H9 (cell line): Measurements from ENCODE around the gene NOSIP. TPM values are rescaled to one million over a fixed set of nuclear protein-coding genes. Genes with fewer than 3 reads are reported as not detected.

Experiments used
- DNase-seq: peaks from one replicate; pipeline ENCODE4 v3.0.0-alpha.2; 2017
- H2AFZ ChIP-seq: one replicate; pipeline ENCODE4 v1.6.1; 2013; ENCODE audit warnings: mild to moderate bottlenecking, low read length, control low read depth, moderate library complexity
- H2AK5ac ChIP-seq: 2 replicates; pipeline ENCODE4 v1.6.1; 2013; ENCODE audit warnings: low read length, control low read depth, mixed read lengths; ENCODE audit not compliant: insufficient read length
- H2BK120ac ChIP-seq: one replicate; pipeline ENCODE4 v1.6.1; 2013; ENCODE audit warnings: low read depth, mild to moderate bottlenecking, low read length, control low read depth, inconsistent platforms; ENCODE audit not compliant: poor library complexity, severe bottlenecking
- H2BK12ac ChIP-seq: 2 replicates; pipeline ENCODE4 v1.6.1; 2013; ENCODE audit warnings: low read length, control low read depth, mixed read lengths, low read depth; ENCODE audit not compliant: insufficient read length
- H2BK15ac ChIP-seq: 2 replicates; pipeline ENCODE4 v1.6.1; 2013; ENCODE audit warnings: low read depth, low read length, control low read depth
- H2BK20ac ChIP-seq: one replicate; pipeline ENCODE4 v1.6.1; 2013; ENCODE audit warnings: low read depth, mild to moderate bottlenecking, low read length, control low read depth, inconsistent platforms; ENCODE audit not compliant: poor library complexity, severe bottlenecking
- H2BK5ac ChIP-seq: 2 replicates; pipeline ENCODE4 v1.6.1; 2013; ENCODE audit warnings: low read length, control low read depth, mixed read lengths; ENCODE audit not compliant: insufficient read length
- H3K14ac ChIP-seq: 2 replicates; pipeline ENCODE4 v1.6.1; 2013; ENCODE audit warnings: low read length, control low read depth; ENCODE audit not compliant: insufficient read depth
- H3K18ac ChIP-seq: 2 replicates; pipeline ENCODE4 v1.6.1; 2013; ENCODE audit warnings: low read depth, mild to moderate bottlenecking, mixed read lengths, low read length, control low read depth; ENCODE audit not compliant: insufficient read length
- H3K23ac ChIP-seq: 2 replicates; pipeline ENCODE4 v1.6.1; 2013; ENCODE audit warnings: low read length, control low read depth, mixed read lengths, low read depth; ENCODE audit not compliant: insufficient read length
- H3K23me2 ChIP-seq: 2 replicates; pipeline ENCODE4 v1.6.1; 2013; ENCODE audit warnings: low read depth, mild to moderate bottlenecking, mixed read lengths, low read length, control low read depth; ENCODE audit not compliant: insufficient read length, poor library complexity, severe bottlenecking
- H3K27ac ChIP-seq: 2 replicates; pipeline ENCODE4 v1.5.1; 2013; ENCODE audit warnings: low read length, control low read depth, mixed read lengths, low read depth; ENCODE audit not compliant: insufficient read length
- H3K27me3 ChIP-seq: 2 replicates; pipeline ENCODE4 v1.6.1; 2013; ENCODE audit warnings: low read length, control low read depth, inconsistent platforms; ENCODE audit not compliant: insufficient read depth
- H3K4ac ChIP-seq: 2 replicates; pipeline ENCODE4 v1.6.1; 2013; ENCODE audit warnings: low read depth, mild to moderate bottlenecking, control low read depth, inconsistent platforms, low read length, moderate library complexity
- H3K4me1 ChIP-seq: 2 replicates; pipeline ENCODE4 v1.6.1; 2013; ENCODE audit warnings: low read length, control low read depth, inconsistent platforms; ENCODE audit not compliant: insufficient read depth
- H3K4me2 ChIP-seq: 2 replicates; pipeline ENCODE4 v1.6.1; 2013; ENCODE audit warnings: low read length, control low read depth, mixed read lengths; ENCODE audit not compliant: insufficient read length, insufficient read depth
- H3K56ac ChIP-seq: 2 replicates; pipeline ENCODE4 v1.6.1; 2013; ENCODE audit warnings: low read depth, mild to moderate bottlenecking, mixed read lengths, low read length, control low read depth; ENCODE audit not compliant: insufficient read length
- H3K79me1 ChIP-seq: 2 replicates; pipeline ENCODE4 v1.6.1; 2013; ENCODE audit warnings: low read depth, mild to moderate bottlenecking, moderate library complexity, low read length, control low read depth, inconsistent platforms; ENCODE audit not compliant: insufficient read depth, poor library complexity, severe bottlenecking
- H3K79me2 ChIP-seq: 2 replicates; pipeline ENCODE4 v1.6.1; 2013; ENCODE audit warnings: low read length, control low read depth, inconsistent platforms; ENCODE audit not compliant: insufficient read depth
- H3K9ac ChIP-seq: 2 replicates; pipeline ENCODE4 v1.6.1; 2013; ENCODE audit warnings: low read length, control low read depth, mixed read lengths; ENCODE audit not compliant: insufficient read length; ENCODE audit errors: extremely low read depth
- H3K9me3 ChIP-seq: one replicate; pipeline ENCODE4 v1.6.1; 2013; ENCODE audit warnings: low read depth, low read length, inconsistent platforms; ENCODE audit not compliant: control insufficient read depth
- H3T11ph ChIP-seq: one replicate; pipeline ENCODE4 v1.6.1; 2013; ENCODE audit warnings: mild to moderate bottlenecking, low read length, control low read depth, inconsistent platforms
- H4K20me1 ChIP-seq: one replicate; pipeline ENCODE4 v1.6.1; 2013; ENCODE audit not compliant: control insufficient read depth, insufficient read length, insufficient read depth
- H4K5ac ChIP-seq: 2 replicates; pipeline ENCODE4 v1.6.1; 2013; ENCODE audit warnings: low read depth, mild to moderate bottlenecking, mixed read lengths, low read length, control low read depth; ENCODE audit not compliant: insufficient read length
- H4K8ac ChIP-seq: replicated peaks from 2 replicates; pipeline ENCODE4 v1.6.1; 2013; ENCODE audit warnings: low read length, control low read depth, mixed read lengths, low read depth; ENCODE audit not compliant: insufficient read length
- H4K91ac ChIP-seq: 2 replicates; pipeline ENCODE4 v1.6.1; 2013; ENCODE audit warnings: low read depth, mild to moderate bottlenecking, moderate library complexity, mixed read lengths, low read length, control low read depth; ENCODE audit not compliant: insufficient read length
- H3K27ac Mint-ChIP-seq, 3 experiments: 2 replicates in 2 of 3; 3 replicates in 1 of 3; pipeline ENCODE4 v1.8.0; 2020 to 2021; ENCODE audit warnings: mixed read lengths in 3 of 3, mild to moderate bottlenecking in 1 of 3, moderate library complexity in 1 of 3
- H3K27me3 Mint-ChIP-seq: 2 replicates; pipeline ENCODE4 v1.8.0; 2021; ENCODE audit warnings: low read depth, mild to moderate bottlenecking, moderate library complexity, mixed read lengths
- H3K36me3 Mint-ChIP-seq, 3 experiments: 2 replicates in 2 of 3; 3 replicates in 1 of 3; pipeline ENCODE4 v1.8.0; 2020 to 2021; ENCODE audit warnings: low read depth in 3 of 3, mixed read lengths in 3 of 3; ENCODE audit not compliant: insufficient read depth in 1 of 3
- H3K4me1 Mint-ChIP-seq, 2 experiments: 2 replicates each; pipeline ENCODE4 v1.8.0; 2020; ENCODE audit warnings: mixed read lengths in 2 of 2
- H3K4me3 Mint-ChIP-seq, 2 experiments: 2 replicates in 1 of 2; 3 replicates in 1 of 2; pipeline ENCODE4 v1.8.0; 2020 to 2021; ENCODE audit warnings: mild to moderate bottlenecking in 2 of 2, mixed read lengths in 2 of 2, moderate library complexity in 1 of 2
- H3K9me3 Mint-ChIP-seq, 2 experiments: 2 replicates in 1 of 2; 3 replicates in 1 of 2; pipeline ENCODE4 v1.8.0; 2020; ENCODE audit warnings: mild to moderate bottlenecking in 2 of 2, mixed read lengths in 2 of 2, moderate library complexity in 1 of 2
- WGBS: extraction: QIAGEN DNeasy Blood & Tissue Kit; methylation state at CpG from one replicate; pipeline ENCODE4 v1.1.7; 2013; ENCODE audit warnings: missing lambda C conversion rate, low lambda C conversion rate, mixed read lengths; ENCODE audit not compliant: insufficient read length; ENCODE audit errors: extremely low coverage; 5-methylcytosine and 5-hydroxymethylcytosine counted together
- total RNA-seq: library from RNA; stranded (reverse); gene quantifications from 2 replicates; pipeline ENCODE4 v1.2.1, GENCODE V29; 2021
- TF ChIP-seq, protein P1 (sequence below): fragments of 200-600 bp; sonication (generic); conservative IDR thresholded peaks from 3 replicates; pipeline ENCODE4 v1.8.0; 2021; ENCODE audit warnings: antibody characterized with exemption, mild to moderate bottlenecking

NOSIP gene
- total RNA-seq, 1 experiment from 2014 or later, result 78.4 TPM

DNA sequence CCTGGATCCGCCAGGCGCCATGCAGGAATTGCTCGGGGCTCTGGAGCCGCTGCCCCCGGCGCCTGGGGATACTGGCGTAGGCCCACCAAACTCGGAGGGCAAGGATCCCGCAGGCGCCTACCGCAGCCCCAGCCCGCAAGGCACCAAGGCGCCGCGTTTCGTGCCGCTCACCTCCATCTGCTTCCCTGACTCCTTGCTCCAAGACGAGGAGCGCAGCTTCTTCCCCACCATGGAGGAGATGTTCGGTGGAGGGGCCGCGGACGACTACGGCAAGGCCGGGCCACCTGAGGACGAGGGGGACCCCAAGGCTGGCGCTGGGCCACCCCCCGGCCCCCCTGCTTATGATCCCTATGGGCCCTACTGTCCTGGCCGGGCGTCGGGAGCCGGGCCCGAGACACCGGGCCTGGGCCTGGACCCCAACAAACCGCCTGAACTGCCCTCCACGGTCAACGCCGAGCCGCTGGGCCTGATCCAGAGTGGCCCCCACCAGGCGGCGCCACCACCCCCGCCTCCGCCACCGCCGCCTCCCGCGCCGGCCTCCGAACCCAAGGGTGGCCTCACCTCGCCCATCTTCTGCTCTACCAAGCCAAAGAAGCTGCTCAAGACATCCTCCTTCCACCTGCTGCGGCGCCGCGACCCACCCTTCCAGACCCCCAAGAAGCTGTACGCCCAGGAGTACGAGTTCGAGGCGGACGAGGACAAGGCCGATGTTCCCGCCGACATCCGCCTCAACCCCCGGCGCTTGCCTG, 16.8 kb upstream of the NOSIP start:
- Histone ChIP-seq H4K91ac (no peak overlapping the region), H2BK120ac (no peak overlapping the region), H2AFZ (no peak overlapping the region), H3K4me2 (no peak overlapping the region), H3K56ac (no peak overlapping the region), H3K4me1 (no peaks in the 10 kb centered on the region), H3K4ac (no peak overlapping the region), H3K27me3 (no peaks in the 10 kb centered on the region), H3K23me2 (peaks cover 4% of the 10 kb centered on the region), H3K18ac (no peak overlapping the region), H3K23ac (no peak overlapping the region), H3T11ph (no peak overlapping the region), H3K9me3 (no peaks in the 10 kb centered on the region), H2BK20ac (no peak overlapping the region), H3K79me1 (peaks cover 11% of the 10 kb centered on the region), H4K8ac (no peak overlapping the region), H4K5ac (no peak overlapping the region), H3K14ac (no peak overlapping the region), H4K20me1 (no peaks in the 10 kb centered on the region), H3K27ac (no peak overlapping the region), H3K79me2 (peaks cover 5% of the 10 kb centered on the region; the same call in 1 of the 2 replicates), H3K9ac (no peak overlapping the region), H2AK5ac (no peak overlapping the region), H2BK12ac (no peak overlapping the region), H2BK15ac (no peak overlapping the region), H2BK5ac (no peak overlapping the region)
- Mint-ChIP-seq H3K27me3 (no peaks in the 10 kb centered on the region), H3K4me1 (peaks cover 8 to 18% of the 10 kb centered on the region in 2 experiments), H3K36me3 (peaks cover 37 to 65% (median 57%) of the 10 kb centered on the region in 3 experiments), H3K4me3 (no peak overlapping the region), H3K27ac (no peak overlapping the region), H3K9me3 (no peaks in the 10 kb centered on the region; a peak in 1 of 5 replicates)
- no CpG with 5 or more reads among the region's 65 CpGs for WGBS
- DNase-seq, result no peak
- TF ChIP-seq, protein P1, sequence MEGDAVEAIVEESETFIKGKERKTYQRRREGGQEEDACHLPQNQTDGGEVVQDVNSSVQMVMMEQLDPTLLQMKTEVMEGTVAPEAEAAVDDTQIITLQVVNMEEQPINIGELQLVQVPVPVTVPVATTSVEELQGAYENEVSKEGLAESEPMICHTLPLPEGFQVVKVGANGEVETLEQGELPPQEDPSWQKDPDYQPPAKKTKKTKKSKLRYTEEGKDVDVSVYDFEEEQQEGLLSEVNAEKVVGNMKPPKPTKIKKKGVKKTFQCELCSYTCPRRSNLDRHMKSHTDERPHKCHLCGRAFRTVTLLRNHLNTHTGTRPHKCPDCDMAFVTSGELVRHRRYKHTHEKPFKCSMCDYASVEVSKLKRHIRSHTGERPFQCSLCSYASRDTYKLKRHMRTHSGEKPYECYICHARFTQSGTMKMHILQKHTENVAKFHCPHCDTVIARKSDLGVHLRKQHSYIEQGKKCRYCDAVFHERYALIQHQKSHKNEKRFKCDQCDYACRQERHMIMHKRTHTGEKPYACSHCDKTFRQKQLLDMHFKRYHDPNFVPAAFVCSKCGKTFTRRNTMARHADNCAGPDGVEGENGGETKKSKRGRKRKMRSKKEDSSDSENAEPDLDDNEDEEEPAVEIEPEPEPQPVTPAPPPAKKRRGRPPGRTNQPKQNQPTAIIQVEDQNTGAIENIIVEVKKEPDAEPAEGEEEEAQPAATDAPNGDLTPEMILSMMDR, result peak; percentile 39; the same call in 2 of the 3 replicates
